MM.1S (cell line): ENCODE data around the gene LRMDA.

Experiments used
- DNase-seq: peaks from one replicate; pipeline ENCODE4 v3.0.0-alpha.2; 2015
- H2AFZ ChIP-seq: fragments of 300-600 bp; sonication (generic); 2 replicates; pipeline ENCODE4 v1.6.0; 2016; ENCODE audit warnings: antibody characterized with exemption, low read length
- H3F3A ChIP-seq: fragments of 300-600 bp; sonication (generic); 2 replicates; pipeline ENCODE4 v1.6.1; 2016; ENCODE audit warnings: mild to moderate bottlenecking, antibody characterized with exemption, low read length, moderate library complexity, mixed read lengths; ENCODE audit not compliant: insufficient read depth
- H3K27ac ChIP-seq: fragments of 300-600 bp; sonication (generic); 2 replicates; pipeline ENCODE4 v1.5.1; 2016; ENCODE audit warnings: mild to moderate bottlenecking, low read length
- H3K27me3 ChIP-seq: fragments of 300-600 bp; sonication (generic); replicated peaks from 2 replicates; pipeline ENCODE4 v1.6.0; 2016; ENCODE audit warnings: low read length; ENCODE audit not compliant: insufficient read depth
- H3K36me3 ChIP-seq: fragments of 300-600 bp; sonication (generic); replicated peaks from 2 replicates; pipeline ENCODE4 v1.6.1; 2016; ENCODE audit warnings: mild to moderate bottlenecking, low read length, mixed read lengths; ENCODE audit not compliant: insufficient read depth
- H3K4me1 ChIP-seq: fragments of 300-600 bp; sonication (generic); 2 replicates; pipeline ENCODE4 v1.6.1; 2016; ENCODE audit warnings: low read length, mixed read lengths
- H3K4me2 ChIP-seq: fragments of 300-600 bp; sonication (generic); 2 replicates; pipeline ENCODE4 v1.6.0; 2016; ENCODE audit warnings: low read depth, low read length
- H3K4me3 ChIP-seq: fragments of 300-600 bp; sonication (generic); 2 replicates; pipeline ENCODE4 v1.5.1; 2016; ENCODE audit warnings: low read length, mixed read lengths
- H3K79me2 ChIP-seq: fragments of 300-600 bp; sonication (generic); 2 replicates; pipeline ENCODE4 v1.6.1; 2016; ENCODE audit warnings: mixed run types, low read length, mixed read lengths
- H3K9ac ChIP-seq: fragments of 300-600 bp; sonication (generic); 2 replicates; pipeline ENCODE4 v1.6.1; 2016; ENCODE audit warnings: low read length, mixed read lengths
- H3K9me2 ChIP-seq: fragments of 300-600 bp; sonication (generic); replicated peaks from 2 replicates; pipeline ENCODE4 v1.6.1; 2016; ENCODE audit warnings: mild to moderate bottlenecking, low read length, mixed read lengths; ENCODE audit not compliant: insufficient read depth
- H3K9me3 ChIP-seq: fragments of 300-600 bp; sonication (generic); replicated peaks from 2 replicates; pipeline ENCODE4 v1.6.1; 2016; ENCODE audit warnings: mild to moderate bottlenecking, low read length, mixed read lengths; ENCODE audit not compliant: insufficient read depth
- H4K20me1 ChIP-seq: fragments of 300-600 bp; sonication (generic); 2 replicates; pipeline ENCODE4 v1.6.1; 2016; ENCODE audit warnings: mild to moderate bottlenecking, low read length, moderate library complexity, mixed read lengths; ENCODE audit not compliant: insufficient read depth
- EZH2 ChIP-seq: fragments of 300-600 bp; sonication (generic); optimal IDR thresholded peaks from 2 replicates; pipeline ENCODE3; 2017; ENCODE audit warnings: low read depth, mild to moderate bottlenecking, antibody characterized with exemption, low read length, mixed read lengths
- EZH2phosphoT487 ChIP-seq: fragments of 300-600 bp; sonication (generic); IDR thresholded peaks from 2 replicates; pipeline ENCODE4 v1.6.1; 2018; ENCODE audit warnings: antibody characterized with exemption, low read length
- TF ChIP-seq, protein P1 (sequence below): fragments of 300-600 bp; sonication (generic); IDR thresholded peaks from 2 replicates; pipeline ENCODE4 v1.5.1; 2016; ENCODE audit warnings: antibody characterized with exemption, low read length, mixed read lengths

The LRMDA gene

GRCh38 chr10:75611172-75611992 lies 180.0 kb downstream of the LRMDA start:
- TF ChIP-seq, protein P1, sequence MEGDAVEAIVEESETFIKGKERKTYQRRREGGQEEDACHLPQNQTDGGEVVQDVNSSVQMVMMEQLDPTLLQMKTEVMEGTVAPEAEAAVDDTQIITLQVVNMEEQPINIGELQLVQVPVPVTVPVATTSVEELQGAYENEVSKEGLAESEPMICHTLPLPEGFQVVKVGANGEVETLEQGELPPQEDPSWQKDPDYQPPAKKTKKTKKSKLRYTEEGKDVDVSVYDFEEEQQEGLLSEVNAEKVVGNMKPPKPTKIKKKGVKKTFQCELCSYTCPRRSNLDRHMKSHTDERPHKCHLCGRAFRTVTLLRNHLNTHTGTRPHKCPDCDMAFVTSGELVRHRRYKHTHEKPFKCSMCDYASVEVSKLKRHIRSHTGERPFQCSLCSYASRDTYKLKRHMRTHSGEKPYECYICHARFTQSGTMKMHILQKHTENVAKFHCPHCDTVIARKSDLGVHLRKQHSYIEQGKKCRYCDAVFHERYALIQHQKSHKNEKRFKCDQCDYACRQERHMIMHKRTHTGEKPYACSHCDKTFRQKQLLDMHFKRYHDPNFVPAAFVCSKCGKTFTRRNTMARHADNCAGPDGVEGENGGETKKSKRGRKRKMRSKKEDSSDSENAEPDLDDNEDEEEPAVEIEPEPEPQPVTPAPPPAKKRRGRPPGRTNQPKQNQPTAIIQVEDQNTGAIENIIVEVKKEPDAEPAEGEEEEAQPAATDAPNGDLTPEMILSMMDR: no peak
- TF ChIP-seq EZH2 (no peak), EZH2phosphoT487 (no peak)
- Histone ChIP-seq H3K9me2 (no peaks in the 10 kb centered on the region), H4K20me1 (no peaks in the 10 kb centered on the region), H3K9me3 (no peaks in the 10 kb centered on the region), H3K79me2 (no peaks in the 10 kb centered on the region), H3K9ac (no peak overlapping the region; the same call in 1 of the 2 replicates), H3K4me1 (peaks cover 29% of the 10 kb centered on the region), H2AFZ (peak overlapping the region; percentile 49), H3K27ac (peak overlapping the region; percentile 54; the same call in 1 of the 2 replicates), H3K27me3 (no peaks in the 10 kb centered on the region), H3K36me3 (no peaks in the 10 kb centered on the region), H3F3A (0 out of 2 replicates have a peak, but pooled peaks cover 7% of the 10 kb centered on the region), H3K4me2 (peak overlapping the region; percentile 65), H3K4me3 (peak overlapping the region; percentile 23; the same call in 1 of the 2 replicates)
- peak; percentile 37 for DNase-seq

DNA sequence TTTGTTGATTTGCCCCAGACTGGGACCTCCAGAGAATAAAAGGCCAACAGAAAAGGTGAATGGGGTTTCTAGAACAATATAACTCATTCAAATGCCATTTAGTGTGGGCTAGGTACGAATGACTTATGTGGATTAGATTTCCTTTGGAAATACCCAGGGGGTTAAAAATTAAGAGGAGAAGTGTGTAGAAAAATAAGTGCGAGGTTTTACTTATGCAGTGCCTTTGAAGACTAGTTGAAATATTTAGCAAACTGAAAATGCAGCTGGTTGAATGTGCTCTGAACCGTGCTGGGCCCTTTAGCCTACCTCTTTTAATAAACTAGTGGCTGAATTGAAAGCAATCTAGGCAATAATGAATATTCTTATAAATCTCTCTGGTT lies 180.6 kb downstream of the LRMDA start:
- TF ChIP-seq EZH2phosphoT487 (no peak), EZH2 (no peak)
- Histone ChIP-seq H2AFZ (peak overlapping the region; percentile 49), H3K4me2 (peak overlapping the region; percentile 65; the same call in 1 of the 2 replicates)

DNA sequence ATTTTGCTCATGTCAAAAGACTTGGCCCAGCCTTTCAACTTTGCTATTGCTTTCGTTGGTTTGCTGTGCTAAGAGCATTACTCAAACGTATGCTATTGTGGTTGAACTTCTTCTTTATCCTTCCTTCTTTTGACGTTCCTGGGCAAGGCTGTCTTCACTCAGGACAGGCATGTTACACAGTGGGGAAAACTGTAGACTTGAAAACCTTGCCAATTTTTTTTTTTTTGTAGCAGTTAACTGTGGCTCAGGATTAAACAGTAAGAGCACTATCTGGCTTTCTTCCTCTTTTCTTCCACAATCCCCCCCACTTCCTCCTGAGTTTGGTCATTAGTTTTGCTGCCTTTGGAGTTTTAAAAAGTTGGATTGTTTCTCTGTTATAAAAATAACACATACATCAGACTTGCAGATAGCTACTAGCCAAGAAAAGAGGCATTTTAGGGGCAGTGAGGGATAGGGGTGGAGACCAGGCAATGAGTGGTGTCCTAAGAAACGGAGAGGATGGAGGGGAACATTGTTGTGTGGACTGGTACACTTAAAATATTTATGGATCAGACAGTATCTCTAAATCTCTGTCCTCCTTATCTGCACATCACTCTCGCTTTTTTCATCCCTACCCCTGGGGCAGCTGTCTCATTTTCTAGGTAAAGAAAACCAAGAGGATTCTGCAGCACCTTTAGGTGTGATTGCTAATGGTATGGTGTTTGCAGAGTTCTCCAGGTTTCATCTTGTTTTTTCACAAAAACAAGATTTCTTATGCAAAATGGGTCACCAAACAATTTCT lies 181.7 kb downstream of the LRMDA start:
- no peak overlapping the region for H3K27ac ChIP-seq
- H3F3A ChIP-seq: 0 out of 2 replicates have a peak, but pooled peaks cover 6% of the 10 kb centered on the region
- no peaks in the 10 kb centered on the region for H3K9me2 ChIP-seq
- no peak overlapping the region for H3K4me2 ChIP-seq
- TF ChIP-seq, protein P1: no peak
- TF ChIP-seq EZH2: no peak
- no peak for TF ChIP-seq EZH2phosphoT487
- H3K9me3 ChIP-seq: no peaks in the 10 kb centered on the region
- no peak overlapping the region for H3K4me3 ChIP-seq
- no peak for DNase-seq
- H3K27me3 ChIP-seq: no peaks in the 10 kb centered on the region
- H3K4me1 ChIP-seq: peaks cover 26% of the 10 kb centered on the region
- no peaks in the 10 kb centered on the region for H3K79me2 ChIP-seq
- no peak overlapping the region for H3K9ac ChIP-seq
- no peaks in the 10 kb centered on the region for H3K36me3 ChIP-seq
- no peak overlapping the region for H2AFZ ChIP-seq
- no peaks in the 10 kb centered on the region for H4K20me1 ChIP-seq

More for the DNA sequence above, 180.6 kb downstream of the LRMDA start:
- Histone ChIP-seq H3K79me2 (no peaks in the 10 kb centered on the region), H3F3A (0 out of 2 replicates have a peak, but pooled peaks cover 6% of the 10 kb centered on the region), H3K27me3 (no peaks in the 10 kb centered on the region), H3K4me1 (peaks cover 29% of the 10 kb centered on the region), H3K36me3 (no peaks in the 10 kb centered on the region), H4K20me1 (no peaks in the 10 kb centered on the region), H3K9me2 (no peaks in the 10 kb centered on the region), H3K4me3 (no peak overlapping the region), H3K9ac (no peak overlapping the region), H3K9me3 (no peaks in the 10 kb centered on the region), H3K27ac (peak overlapping the region; percentile 54; the same call in 1 of the 2 replicates)
- no peak for DNase-seq
